K562 (cell line): Measurements from ENCODE around the gene PGP. TPM values are rescaled to one million over a fixed set of nuclear protein-coding genes. Genes with fewer than 3 reads are reported as not detected.

Source experiments
- ASH1L ChIP-seq: fragments of 450-650 bp; IDR thresholded peaks from 2 replicates; pipeline ENCODE4 v1.6.1; 2018; ENCODE audit warnings: borderline replicate concordance, mild to moderate bottlenecking, low read depth; ENCODE audit not compliant: partially characterized antibody
- CBFB ChIP-seq: sonication (generic); formaldehyde crosslinking; IDR thresholded peaks from 2 replicates; pipeline ENCODE4 v1.4.0; 2020; ENCODE audit warnings: mild to moderate bottlenecking, missing genetic modification reagents
- DIDO1 ChIP-seq: fragments of 450-650 bp; IDR thresholded peaks from 2 replicates; pipeline ENCODE4 v1.6.1; 2016; ENCODE audit warnings: low read depth, missing biosample characterization, missing genetic modification characterization
- FOXK2 ChIP-seq, 2 experiments: fragments of 450-650 bp; IDR thresholded peaks in 1 of 2; conservative IDR thresholded peaks in 1 of 2; 2 replicates each; pipeline ENCODE4 v1.6.1; 2016; ENCODE audit warnings: low read depth in 2 of 2, mild to moderate bottlenecking in 1 of 2
- FOXM1 ChIP-seq, 2 experiments: fragments of 450-650 bp in 1 of 2; sonication (generic) in 1 of 2; formaldehyde crosslinking in 1 of 2; IDR thresholded peaks; 2 replicates each; pipeline versions ENCODE4 v1.6.1 to v1.9.0; 2017 to 2022; ENCODE audit warnings: low read depth in 2 of 2, mild to moderate bottlenecking in 2 of 2, missing genetic modification reagents in 1 of 2, moderate library complexity in 1 of 2
- MEIS2 ChIP-seq: fragments of 450-650 bp; IDR thresholded peaks from 2 replicates; pipeline ENCODE4 v1.6.1; 2014; ENCODE audit warnings: mild to moderate bottlenecking; ENCODE audit not compliant: partially characterized antibody
- SIN3A ChIP-seq, 2 experiments: fragments of 150-350 bp in 1 of 2; IDR thresholded peaks; 2 replicates each; pipeline ENCODE4 v1.6.1; 2011 to 2016; ENCODE audit warnings: borderline replicate concordance in 2 of 2, low read depth in 2 of 2, low read length in 2 of 2, mild to moderate bottlenecking in 2 of 2, moderate library complexity in 2 of 2; ENCODE audit not compliant: control insufficient read depth in 1 of 2
- TEAD4 ChIP-seq, 2 experiments: sonication (generic) in 1 of 2; formaldehyde crosslinking in 1 of 2; IDR thresholded peaks; 2 replicates each; pipeline versions ENCODE4 v1.6.1 to v1.8.0; 2012 to 2022; ENCODE audit warnings: borderline replicate concordance in 1 of 2, inconsistent platforms in 1 of 2, low read length in 1 of 2, mild to moderate bottlenecking in 1 of 2, missing genetic modification reagents in 1 of 2
- TFAM ChIP-seq: fragments of 250-450 bp; sonication (Bioruptor Pico); conservative IDR thresholded peaks from 2 replicates; pipeline ENCODE4 v1.5.0; 2021; ENCODE audit warnings: mild to moderate bottlenecking, moderate library complexity
- ZKSCAN1 ChIP-seq: fragments of 150-350 bp; IDR thresholded peaks from 2 replicates; pipeline ENCODE4 v1.6.1; 2016; ENCODE audit warnings: low read depth, low read length
- ZNF143 ChIP-seq: sonication (generic); formaldehyde crosslinking; IDR thresholded peaks from 2 replicates; pipeline ENCODE4 v1.9.0; 2022; ENCODE audit warnings: mild to moderate bottlenecking, missing genetic modification reagents
- ZNF175 ChIP-seq: fragments of 200-800 bp; sonication (Bioruptor generic); IDR thresholded peaks from 2 replicates; pipeline ENCODE4 v1.6.1; 2016; ENCODE audit warnings: low read depth, mild to moderate bottlenecking, missing genetic modification characterization, missing compliant biosample characterization
- ZNF696 ChIP-seq: fragments of 250-450 bp; sonication (Bioruptor Pico); conservative IDR thresholded peaks from 2 replicates; pipeline ENCODE4 v1.4.0; 2020; ENCODE audit warnings: mild to moderate bottlenecking, moderate library complexity
- polyA plus RNA-seq, 8 experiments: library from polyadenylated mRNA; depleted of rRNA in 4 of 8; stranded (reverse) in 5 of 8; unstranded in 3 of 8; fragments of >200 nt; fragmentation: Nextera tagmentation in 2 of 8; fragmentation: Illumina TruSeq in 1 of 8; extraction: Ambion mirVana in 2 of 8; extraction: Trizol in 1 of 8; gene quantifications; 2 replicates each; pipeline versions ENCODE4 v1.2.1 to v1.2.3, GENCODE V29; 2011 to 2014; ENCODE audit warnings: inconsistent platforms in 1 of 8, missing spikeins in 1 of 8
- total RNA-seq, 7 experiments: library from RNA; depleted of rRNA in 6 of 7; stranded (reverse); fragments of >200 nt in 6 of 7; fragmentation: Illumina TruSeq in 2 of 7; extraction: Trizol in 2 of 7; gene quantifications; 2 replicates each; pipeline versions ENCODE4 v1.2.1 to v1.2.3, GENCODE V29; 2011 to 2021; ENCODE audit warnings: low replicate concordance in 1 of 7
- TF ChIP-seq, protein P1 (sequence below), 2 experiments: fragments of 150-350 bp in 1 of 2; IDR thresholded peaks; 2 replicates each; pipeline ENCODE4 v1.6.1; 2012 to 2016; ENCODE audit warnings: low read depth in 2 of 2, low read length in 2 of 2, mild to moderate bottlenecking in 1 of 2, moderate library complexity in 1 of 2
- TF ChIP-seq, protein P2 (sequence below): sonication (generic); formaldehyde crosslinking; IDR thresholded peaks from 2 replicates; pipeline ENCODE4 v1.8.0; 2022; ENCODE audit warnings: mild to moderate bottlenecking, missing genetic modification reagents, borderline replicate concordance
- TF ChIP-seq, protein P3 (sequence below): IDR thresholded peaks from 2 replicates; pipeline ENCODE4 v1.6.1; 2012; ENCODE audit warnings: low read depth, low read length, improper control_type of control experiment, borderline replicate concordance
- TF ChIP-seq, protein P4 (sequence below): fragments of 250-450 bp; sonication (Bioruptor Pico); IDR thresholded peaks from 2 replicates; pipeline ENCODE4 v1.4.0; 2020; ENCODE audit warnings: borderline replicate concordance

Gene PGP
- total and polyA plus RNA-seq, 9 of the 15 experiments (the other 6 are each of a cell fraction or from before 2014, with no cell fraction given) = 1.1 to 57.6 (median 19.6) TPM

DNA sequence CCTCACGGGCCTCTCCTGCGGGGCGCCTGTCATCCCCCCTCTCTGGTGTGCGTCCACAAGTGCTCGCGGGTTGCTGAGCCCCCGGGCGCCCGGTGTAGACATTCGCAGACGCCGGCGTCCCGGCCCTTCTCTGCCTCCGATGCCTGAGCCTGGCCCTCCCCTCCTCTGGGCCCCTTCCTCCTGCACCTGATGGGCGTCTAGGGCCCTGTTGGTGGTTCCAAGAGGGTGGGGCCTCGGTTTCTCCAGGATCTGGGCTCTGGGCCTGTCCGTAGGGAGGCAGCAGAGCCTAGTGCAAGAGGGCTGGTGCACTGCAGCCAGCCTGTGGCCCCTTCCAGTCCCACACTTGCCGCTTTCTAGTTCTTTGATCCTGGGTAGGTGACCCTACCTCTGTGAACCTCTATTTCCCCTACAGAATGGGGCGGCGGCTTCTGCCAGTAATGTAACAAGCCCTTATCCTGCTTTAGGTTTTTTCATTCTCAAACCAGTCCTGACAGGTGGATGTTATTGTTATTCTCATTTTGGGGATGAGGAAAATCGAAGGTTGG is 9.4 kb upstream of the PGP start (continued):
- TF ChIP-seq, protein P1, sequence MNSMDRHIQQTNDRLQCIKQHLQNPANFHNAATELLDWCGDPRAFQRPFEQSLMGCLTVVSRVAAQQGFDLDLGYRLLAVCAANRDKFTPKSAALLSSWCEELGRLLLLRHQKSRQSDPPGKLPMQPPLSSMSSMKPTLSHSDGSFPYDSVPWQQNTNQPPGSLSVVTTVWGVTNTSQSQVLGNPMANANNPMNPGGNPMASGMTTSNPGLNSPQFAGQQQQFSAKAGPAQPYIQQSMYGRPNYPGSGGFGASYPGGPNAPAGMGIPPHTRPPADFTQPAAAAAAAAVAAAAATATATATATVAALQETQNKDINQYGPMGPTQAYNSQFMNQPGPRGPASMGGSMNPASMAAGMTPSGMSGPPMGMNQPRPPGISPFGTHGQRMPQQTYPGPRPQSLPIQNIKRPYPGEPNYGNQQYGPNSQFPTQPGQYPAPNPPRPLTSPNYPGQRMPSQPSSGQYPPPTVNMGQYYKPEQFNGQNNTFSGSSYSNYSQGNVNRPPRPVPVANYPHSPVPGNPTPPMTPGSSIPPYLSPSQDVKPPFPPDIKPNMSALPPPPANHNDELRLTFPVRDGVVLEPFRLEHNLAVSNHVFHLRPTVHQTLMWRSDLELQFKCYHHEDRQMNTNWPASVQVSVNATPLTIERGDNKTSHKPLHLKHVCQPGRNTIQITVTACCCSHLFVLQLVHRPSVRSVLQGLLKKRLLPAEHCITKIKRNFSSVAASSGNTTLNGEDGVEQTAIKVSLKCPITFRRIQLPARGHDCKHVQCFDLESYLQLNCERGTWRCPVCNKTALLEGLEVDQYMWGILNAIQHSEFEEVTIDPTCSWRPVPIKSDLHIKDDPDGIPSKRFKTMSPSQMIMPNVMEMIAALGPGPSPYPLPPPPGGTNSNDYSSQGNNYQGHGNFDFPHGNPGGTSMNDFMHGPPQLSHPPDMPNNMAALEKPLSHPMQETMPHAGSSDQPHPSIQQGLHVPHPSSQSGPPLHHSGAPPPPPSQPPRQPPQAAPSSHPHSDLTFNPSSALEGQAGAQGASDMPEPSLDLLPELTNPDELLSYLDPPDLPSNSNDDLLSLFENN (IDR thresholded peaks at IDR 0.05; ENCODE audit: low read depth in 2 of 2, low read length in 2 of 2) = no peak
- TF ChIP-seq ZKSCAN1 (no peak), CBFB (CRISPR knock-in tag) (no peak), ASH1L (no peak), ZNF143 (CRISPR knock-in tag) (no peak), FOXK2 (conservative IDR thresholded peaks at IDR 0.05 in 1 of 2, IDR thresholded peaks at IDR 0.05 in 1 of 2; ENCODE audit: low read depth in 2 of 2) (no peak), SIN3A (IDR thresholded peaks at IDR 0.05; ENCODE audit: borderline replicate concordance in 2 of 2, control insufficient read depth in 1 of 2, low read depth in 2 of 2, low read length in 2 of 2) (peak in 1 of 2 experiments; percentile 10; a peak in 1 of 4 replicates), TEAD4 (IDR thresholded peaks at IDR 0.05; ENCODE audit: low read length) (peak; percentile 7; the same call in 1 of the 2 replicates), TEAD4 (CRISPR knock-in tag; IDR thresholded peaks at IDR 0.05; ENCODE audit: borderline replicate concordance) (no peak), TFAM (no peak), ZNF175 (CRISPR knock-in tag) (no peak), MEIS2 (no peak), DIDO1 (tag) (no peak), FOXM1 (IDR thresholded peaks at IDR 0.05; ENCODE audit: low read depth) (no peak), FOXM1 (CRISPR knock-in tag; IDR thresholded peaks at IDR 0.05; ENCODE audit: low read depth) (no peak), ZNF696 (CRISPR knock-in tag) (no peak)
- TF ChIP-seq, protein P2, sequence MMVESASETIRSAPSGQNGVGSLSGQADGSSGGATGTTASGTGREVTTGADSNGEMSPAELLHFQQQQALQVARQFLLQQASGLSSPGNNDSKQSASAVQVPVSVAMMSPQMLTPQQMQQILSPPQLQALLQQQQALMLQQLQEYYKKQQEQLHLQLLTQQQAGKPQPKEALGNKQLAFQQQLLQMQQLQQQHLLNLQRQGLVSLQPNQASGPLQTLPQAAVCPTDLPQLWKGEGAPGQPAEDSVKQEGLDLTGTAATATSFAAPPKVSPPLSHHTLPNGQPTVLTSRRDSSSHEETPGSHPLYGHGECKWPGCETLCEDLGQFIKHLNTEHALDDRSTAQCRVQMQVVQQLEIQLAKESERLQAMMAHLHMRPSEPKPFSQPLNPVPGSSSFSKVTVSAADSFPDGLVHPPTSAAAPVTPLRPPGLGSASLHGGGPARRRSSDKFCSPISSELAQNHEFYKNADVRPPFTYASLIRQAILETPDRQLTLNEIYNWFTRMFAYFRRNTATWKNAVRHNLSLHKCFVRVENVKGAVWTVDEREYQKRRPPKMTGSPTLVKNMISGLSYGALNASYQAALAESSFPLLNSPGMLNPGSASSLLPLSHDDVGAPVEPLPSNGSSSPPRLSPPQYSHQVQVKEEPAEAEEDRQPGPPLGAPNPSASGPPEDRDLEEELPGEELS = no peak
- TF ChIP-seq, protein P3, sequence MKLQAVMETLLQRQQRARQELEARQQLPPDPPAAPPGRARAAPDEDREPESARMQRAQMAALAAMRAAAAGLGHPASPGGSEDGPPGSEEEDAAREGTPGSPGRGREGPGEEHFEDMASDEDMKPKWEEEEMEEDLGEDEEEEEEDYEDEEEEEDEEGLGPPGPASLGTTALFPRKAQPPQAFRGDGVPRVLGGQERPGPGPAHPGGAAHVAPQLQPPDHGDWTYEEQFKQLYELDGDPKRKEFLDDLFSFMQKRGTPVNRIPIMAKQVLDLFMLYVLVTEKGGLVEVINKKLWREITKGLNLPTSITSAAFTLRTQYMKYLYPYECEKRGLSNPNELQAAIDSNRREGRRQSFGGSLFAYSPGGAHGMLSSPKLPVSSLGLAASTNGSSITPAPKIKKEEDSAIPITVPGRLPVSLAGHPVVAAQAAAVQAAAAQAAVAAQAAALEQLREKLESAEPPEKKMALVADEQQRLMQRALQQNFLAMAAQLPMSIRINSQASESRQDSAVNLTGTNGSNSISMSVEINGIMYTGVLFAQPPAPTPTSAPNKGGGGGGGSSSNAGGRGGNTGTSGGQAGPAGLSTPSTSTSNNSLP = no peak
- TF ChIP-seq, protein P4, sequence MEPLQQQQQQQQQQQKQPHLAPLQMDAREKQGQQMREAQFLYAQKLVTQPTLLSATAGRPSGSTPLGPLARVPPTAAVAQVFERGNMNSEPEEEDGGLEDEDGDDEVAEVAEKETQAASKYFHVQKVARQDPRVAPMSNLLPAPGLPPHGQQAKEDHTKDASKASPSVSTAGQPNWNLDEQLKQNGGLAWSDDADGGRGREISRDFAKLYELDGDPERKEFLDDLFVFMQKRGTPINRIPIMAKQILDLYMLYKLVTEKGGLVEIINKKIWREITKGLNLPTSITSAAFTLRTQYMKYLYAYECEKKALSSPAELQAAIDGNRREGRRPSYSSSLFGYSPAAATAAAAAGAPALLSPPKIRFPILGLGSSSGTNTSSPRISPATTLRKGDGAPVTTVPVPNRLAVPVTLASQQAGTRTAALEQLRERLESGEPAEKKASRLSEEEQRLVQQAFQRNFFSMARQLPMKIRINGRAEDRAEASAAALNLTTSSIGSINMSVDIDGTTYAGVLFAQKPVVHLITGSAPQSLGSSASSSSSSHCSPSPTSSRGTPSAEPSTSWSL = no peak
